Right atrium auricular region (tissue), 2 donors: Measurements from ENCODE around the gene KCNH2. TPM values are rescaled to one million over a fixed set of nuclear protein-coding genes. Genes with fewer than 3 reads are reported as not detected.

Experiments
- DNase-seq: peaks from one replicate; pipeline ENCODE4 v3.0.0-alpha.2; 2019; ENCODE audit warnings: low spot score
- H3K27ac ChIP-seq, 2 donors: fragments of 200-600 bp; sonication (generic); 1 replicate in 1 of 2; 2 replicates in 1 of 2; pipeline ENCODE4 v1.5.1; 2016 to 2019
- H3K27me3 ChIP-seq, 2 donors: fragments of 200-600 bp; sonication (generic); one replicate each; pipeline versions ENCODE4 v1.5.1 to v1.6.0; 2017 to 2019
- H3K36me3 ChIP-seq: fragments of 200-600 bp; sonication (generic); one replicate; pipeline ENCODE4 v1.5.1; 2016
- H3K4me1 ChIP-seq, 2 donors: fragments of 200-600 bp; sonication (generic); one replicate each; pipeline versions ENCODE4 v1.5.1 to v1.6.0; 2017 to 2019
- H3K4me3 ChIP-seq, 2 donors: fragments of 200-600 bp; sonication (generic); 1 replicate in 1 of 2; 2 replicates in 1 of 2; pipeline ENCODE4 v1.5.1; 2017 to 2019; ENCODE audit warnings: mild to moderate bottlenecking in 1 of 2, moderate library complexity in 1 of 2
- H3K9me3 ChIP-seq, 2 donors: fragments of 200-600 bp; sonication (generic); one replicate each; pipeline ENCODE4 v1.5.1; 2019
- CTCF ChIP-seq, 2 donors: fragments of 200-600 bp; sonication (generic); IDR thresholded peaks; one replicate each; pipeline ENCODE4 v1.5.1; 2019; ENCODE audit warnings: antibody characterized with exemption in 2 of 2
- total RNA-seq, 2 donors: library from RNA; depleted of rRNA; stranded (reverse); fragments of >200 nt; gene quantifications; one replicate each; pipeline ENCODE4 v1.1.0, GENCODE V29; 2016

Gene KCNH2
- total RNA-seq, 2 donors from 2014 or later = 119 to 128 TPM

DNA sequence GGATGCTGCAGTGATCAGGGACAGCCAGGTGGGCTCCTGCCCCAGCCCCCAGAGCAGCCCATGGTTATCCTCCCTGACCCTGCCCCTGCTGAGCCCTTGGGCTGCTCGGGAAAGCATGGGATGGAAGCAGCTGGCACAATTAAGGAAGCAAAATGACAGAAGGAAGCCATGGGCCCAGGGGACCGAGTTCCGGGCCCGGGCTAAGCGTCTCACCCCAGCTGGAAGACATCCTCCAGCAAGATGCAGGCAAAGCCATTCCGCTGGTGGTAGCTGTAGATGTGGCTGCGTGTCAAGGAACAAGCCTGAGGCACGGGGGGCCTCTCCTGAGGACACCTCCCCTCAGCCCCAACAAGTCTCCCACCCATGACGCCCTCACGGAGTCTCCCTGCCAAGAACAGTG is 45.1 kb upstream of the KCNH2 start:
- no peaks in the 10 kb centered on the region for H3K27me3 ChIP-seq
- H3K27ac ChIP-seq = no peak overlapping the region
- no peaks in the 10 kb centered on the region for H3K9me3 ChIP-seq
- no peak overlapping the region for H3K4me3 ChIP-seq
- no peak for TF ChIP-seq CTCF (IDR thresholded peaks at IDR 0.05)
- no peaks in the 10 kb centered on the region for H3K36me3 ChIP-seq
- peaks cover 0 to 14% of the 10 kb centered on the region in 2 donors for H3K4me1 ChIP-seq
- DNase-seq = no peak

DNA sequence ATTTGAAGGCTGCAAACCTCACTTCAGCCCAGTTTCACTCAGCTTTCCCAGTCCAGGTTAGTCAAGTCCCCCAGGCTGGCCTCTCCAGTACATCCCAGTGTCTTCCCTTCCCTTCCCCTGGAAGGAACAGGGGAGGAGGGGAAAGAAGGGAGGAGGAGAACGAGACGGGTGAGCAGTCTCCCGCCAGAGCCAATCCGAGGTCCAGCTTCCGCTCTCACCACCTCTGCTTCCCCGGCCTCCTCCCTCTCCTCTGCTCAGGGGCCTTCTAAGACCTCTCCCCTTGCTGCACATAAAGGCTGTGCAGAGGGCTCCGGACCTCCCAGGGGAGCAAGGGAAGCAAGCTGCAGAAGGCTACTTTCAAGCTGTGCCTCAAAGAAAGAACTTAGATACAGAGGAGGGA is 42.1 kb upstream of the KCNH2 start:
- no peak for TF ChIP-seq CTCF (IDR thresholded peaks at IDR 0.05)
- Histone ChIP-seq H3K36me3 (no peaks in the 10 kb centered on the region), H3K4me3 (no peak overlapping the region), H3K9me3 (no peaks in the 10 kb centered on the region), H3K27ac (no peak overlapping the region), H3K4me1 (peaks cover 0 to 19% of the 10 kb centered on the region in 2 donors), H3K27me3 (no peaks in the 10 kb centered on the region)
- no peak for DNase-seq

- no peaks in the 10 kb centered on the region for H3K27me3 ChIP-seq
- no peak for TF ChIP-seq CTCF (IDR thresholded peaks at IDR 0.05)
These were observed 41.0 kb upstream of the KCNH2 start for GRCh38 chr7:151019130-151019447.

GRCh38 chr7:151018421-151019129 is 40.5 kb upstream of the KCNH2 start:
- peak; percentile 9 to 10 for TF ChIP-seq CTCF (IDR thresholded peaks at IDR 0.05)
- no peaks in the 10 kb centered on the region for H3K27me3 ChIP-seq

More at GRCh38 chr7:151019130-151019447, 41.0 kb upstream of the KCNH2 start:
- no peak for DNase-seq
- Histone ChIP-seq H3K36me3 (no peaks in the 10 kb centered on the region), H3K4me1 (peaks cover 0 to 20% of the 10 kb centered on the region in 2 donors), H3K9me3 (no peaks in the 10 kb centered on the region), H3K4me3 (peak overlapping the region in 1 of 2 donors; percentile 26), H3K27ac (no peak overlapping the region)

DNA sequence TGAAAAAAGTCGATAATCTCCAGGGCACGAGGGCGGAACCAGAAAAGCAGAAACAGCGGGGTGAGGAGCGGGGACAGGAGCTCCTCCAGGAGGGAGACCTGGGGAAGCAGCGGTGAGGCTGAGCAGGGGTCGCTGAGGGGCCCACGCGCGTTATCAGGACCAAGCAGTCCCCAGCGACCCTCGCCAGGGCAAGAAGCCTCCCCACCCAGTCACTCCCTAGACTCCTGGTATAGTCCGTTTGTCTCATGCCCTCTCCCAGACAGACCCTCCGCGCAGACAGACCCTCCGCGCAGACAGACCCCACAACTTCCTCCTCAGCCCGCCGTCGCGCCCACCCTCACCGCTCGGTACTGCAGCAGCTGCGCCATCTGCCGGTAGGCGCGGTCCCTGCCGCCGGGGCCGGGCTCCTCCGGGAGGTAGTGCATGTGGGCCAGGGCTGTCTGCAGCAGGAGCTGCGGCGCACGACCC is 39.9 kb upstream of the KCNH2 start:
- peak overlapping the region in 1 of 2 donors; percentile 26 for H3K4me3 ChIP-seq

More at GRCh38 chr7:151018421-151019129, 40.5 kb upstream of the KCNH2 start:
- Histone ChIP-seq H3K9me3 (no peaks in the 10 kb centered on the region), H3K4me1 (peaks cover 0 to 25% of the 10 kb centered on the region in 2 donors), H3K36me3 (no peaks in the 10 kb centered on the region), H3K27ac (no peak overlapping the region), H3K4me3 (peak overlapping the region in 1 of 2 donors; percentile 26)
- DNase-seq = no peak

More for the DNA sequence above, 39.9 kb upstream of the KCNH2 start:
- Histone ChIP-seq H3K27me3 (no peaks in the 10 kb centered on the region), H3K9me3 (no peaks in the 10 kb centered on the region), H3K4me1 (peaks cover 0 to 31% of the 10 kb centered on the region in 2 donors), H3K27ac (no peak overlapping the region), H3K36me3 (no peaks in the 10 kb centered on the region)
- TF ChIP-seq CTCF (IDR thresholded peaks at IDR 0.05) = peak; percentile 92 to 96
- no peak for DNase-seq
